ENCODE data around the gene TMED7.

TMED7 gene

DNA sequence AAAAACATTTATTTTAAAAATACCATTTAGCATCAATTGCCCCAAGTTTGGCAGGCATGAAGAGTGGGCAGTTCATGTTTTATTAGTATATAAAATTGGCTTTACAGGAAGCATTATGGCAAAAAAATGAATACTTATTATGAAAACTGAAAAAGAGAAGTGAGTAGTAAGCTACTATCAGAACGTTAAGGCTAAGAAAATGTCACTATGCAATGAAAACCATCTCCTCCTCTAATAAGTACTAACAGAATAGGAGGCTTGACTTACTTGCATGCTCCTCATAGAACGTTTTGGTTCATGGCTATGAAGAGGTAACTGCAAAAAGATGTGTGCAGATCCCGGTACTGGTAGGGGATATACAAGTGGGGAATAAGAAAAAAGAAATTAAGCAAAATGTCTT, 47.2 kb downstream of the TMED7 start:
- TF ChIP-seq, protein P1, sequence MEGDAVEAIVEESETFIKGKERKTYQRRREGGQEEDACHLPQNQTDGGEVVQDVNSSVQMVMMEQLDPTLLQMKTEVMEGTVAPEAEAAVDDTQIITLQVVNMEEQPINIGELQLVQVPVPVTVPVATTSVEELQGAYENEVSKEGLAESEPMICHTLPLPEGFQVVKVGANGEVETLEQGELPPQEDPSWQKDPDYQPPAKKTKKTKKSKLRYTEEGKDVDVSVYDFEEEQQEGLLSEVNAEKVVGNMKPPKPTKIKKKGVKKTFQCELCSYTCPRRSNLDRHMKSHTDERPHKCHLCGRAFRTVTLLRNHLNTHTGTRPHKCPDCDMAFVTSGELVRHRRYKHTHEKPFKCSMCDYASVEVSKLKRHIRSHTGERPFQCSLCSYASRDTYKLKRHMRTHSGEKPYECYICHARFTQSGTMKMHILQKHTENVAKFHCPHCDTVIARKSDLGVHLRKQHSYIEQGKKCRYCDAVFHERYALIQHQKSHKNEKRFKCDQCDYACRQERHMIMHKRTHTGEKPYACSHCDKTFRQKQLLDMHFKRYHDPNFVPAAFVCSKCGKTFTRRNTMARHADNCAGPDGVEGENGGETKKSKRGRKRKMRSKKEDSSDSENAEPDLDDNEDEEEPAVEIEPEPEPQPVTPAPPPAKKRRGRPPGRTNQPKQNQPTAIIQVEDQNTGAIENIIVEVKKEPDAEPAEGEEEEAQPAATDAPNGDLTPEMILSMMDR (IDR thresholded peaks at IDR 0.05): no peak

DNA sequence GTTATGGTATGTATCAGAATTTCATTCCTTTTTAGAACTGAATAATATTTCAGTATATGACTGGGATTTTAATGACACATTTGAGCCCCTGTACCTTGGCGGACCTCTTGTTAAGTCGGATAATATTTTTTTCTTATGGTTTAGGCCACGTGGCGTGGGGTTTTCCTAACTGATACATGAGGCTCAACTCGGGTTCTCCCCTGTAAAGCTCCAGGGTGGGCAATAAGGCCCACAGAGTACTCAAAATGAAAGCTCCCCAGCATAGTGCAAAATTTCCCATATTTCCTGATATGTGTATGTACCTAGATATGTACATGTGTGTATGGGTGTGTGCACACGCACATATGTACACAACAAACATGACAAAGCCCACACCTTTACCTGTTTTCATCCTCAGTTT, 48.1 kb downstream of the TMED7 start:
- TF ChIP-seq, protein P1 (IDR thresholded peaks at IDR 0.05): no peak

DNA sequence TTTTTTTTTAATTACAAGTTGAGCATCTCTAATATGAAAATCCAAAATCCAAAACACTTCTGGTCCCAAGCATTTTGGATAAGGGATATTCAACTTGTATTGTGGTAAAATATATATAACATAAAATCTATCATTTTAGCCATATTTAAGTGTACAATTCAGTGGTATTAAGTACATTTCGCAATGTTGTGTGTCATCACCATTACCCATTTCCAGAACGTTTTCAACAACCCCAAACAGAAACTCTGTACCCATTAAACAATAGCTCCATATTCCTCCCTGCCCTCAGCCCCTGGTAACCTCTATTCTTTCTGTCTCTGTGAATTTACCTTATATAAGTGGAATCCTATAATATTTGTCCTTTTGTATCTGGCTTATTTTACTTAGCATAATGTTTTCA, 48.5 kb downstream of the TMED7 start:
- TF ChIP-seq, protein P1 (IDR thresholded peaks at IDR 0.05): no peak

DNA sequence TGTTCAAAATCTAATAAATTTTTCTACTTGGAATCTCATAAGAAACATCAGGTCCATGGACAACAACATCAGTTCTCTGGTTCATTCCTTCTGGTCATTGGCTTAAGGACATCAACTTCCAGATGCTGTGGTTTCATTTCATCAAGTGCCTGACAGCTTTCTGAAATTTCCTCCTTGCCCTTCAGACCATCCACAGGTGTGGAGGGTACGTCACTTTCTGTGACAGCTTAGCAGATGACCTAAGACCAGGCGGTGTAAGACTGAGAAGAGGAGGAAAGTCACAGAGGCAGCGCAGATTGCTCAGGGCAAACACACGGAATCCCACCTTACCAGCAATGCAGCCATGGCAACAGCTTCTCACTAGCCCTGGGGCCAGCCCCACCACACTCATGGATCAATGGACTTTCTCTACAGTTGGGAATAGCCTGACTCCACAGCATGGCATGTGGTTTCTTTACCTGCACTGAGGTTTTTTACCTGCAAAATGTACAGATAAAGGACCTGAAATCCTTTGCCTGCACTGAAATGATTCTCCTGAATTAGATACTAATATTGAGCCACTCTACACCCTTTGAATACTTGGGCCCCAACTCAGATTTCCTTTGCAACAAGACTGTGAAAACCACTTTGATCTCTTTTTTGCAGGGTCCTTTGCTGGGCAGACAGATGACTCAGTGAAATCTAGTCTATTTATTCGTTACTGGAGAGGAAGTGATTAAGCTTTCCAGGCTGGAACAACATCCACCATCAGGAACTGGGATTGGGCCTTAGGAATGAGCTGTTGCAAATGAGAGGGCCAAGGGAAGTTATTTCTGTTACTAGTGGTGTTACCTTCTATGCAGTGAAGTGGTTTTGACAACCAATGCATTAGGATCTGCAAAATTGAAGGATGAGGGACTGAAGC, 50.4 kb downstream of the TMED7 start:
- TF ChIP-seq, protein P1 (IDR thresholded peaks at IDR 0.05): no peak

DNA sequence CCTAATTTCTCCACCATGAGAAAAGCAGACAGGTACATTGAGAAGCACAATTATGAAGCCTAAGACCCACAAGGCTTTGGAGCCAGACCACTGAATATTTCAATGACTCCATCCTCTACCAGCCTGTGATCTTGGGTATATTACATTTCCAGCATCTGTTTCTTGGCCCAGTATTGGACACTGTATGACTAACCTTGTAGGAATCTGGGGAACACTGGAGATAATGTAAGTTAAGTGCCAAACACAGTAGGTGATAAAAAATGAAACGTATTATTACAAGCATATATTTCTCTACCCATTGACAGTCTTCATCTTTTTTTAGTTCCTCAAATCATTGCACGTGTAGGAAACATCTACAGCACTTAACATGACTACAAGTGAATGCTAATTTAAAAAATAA, 52.7 kb downstream of the TMED7 start:
- TF ChIP-seq, protein P1 (IDR thresholded peaks at IDR 0.05): no peak

DNA sequence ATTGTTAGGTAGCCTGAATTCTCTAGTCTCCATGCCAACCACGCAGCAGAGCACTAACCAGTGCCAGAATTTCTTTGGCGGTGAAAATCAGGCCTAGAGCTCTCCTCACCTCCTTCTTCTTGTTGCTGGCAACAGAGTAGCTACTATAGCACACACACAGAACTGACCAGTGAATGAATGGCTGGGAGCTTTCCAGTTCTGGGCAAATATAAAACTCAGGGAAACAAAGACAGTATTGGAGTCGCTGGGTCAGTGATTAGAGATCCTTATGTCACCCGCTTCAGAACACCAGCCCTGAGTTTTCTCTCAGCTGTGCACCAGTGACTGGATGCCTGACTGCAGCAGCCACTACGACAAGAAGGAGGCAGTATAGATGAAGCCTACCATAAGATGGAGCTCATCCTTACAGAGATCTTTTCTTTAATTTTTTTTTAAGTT, 54.4 kb downstream of the TMED7 start:
- TF ChIP-seq, protein P1 (IDR thresholded peaks at IDR 0.05): no peak

DNA sequence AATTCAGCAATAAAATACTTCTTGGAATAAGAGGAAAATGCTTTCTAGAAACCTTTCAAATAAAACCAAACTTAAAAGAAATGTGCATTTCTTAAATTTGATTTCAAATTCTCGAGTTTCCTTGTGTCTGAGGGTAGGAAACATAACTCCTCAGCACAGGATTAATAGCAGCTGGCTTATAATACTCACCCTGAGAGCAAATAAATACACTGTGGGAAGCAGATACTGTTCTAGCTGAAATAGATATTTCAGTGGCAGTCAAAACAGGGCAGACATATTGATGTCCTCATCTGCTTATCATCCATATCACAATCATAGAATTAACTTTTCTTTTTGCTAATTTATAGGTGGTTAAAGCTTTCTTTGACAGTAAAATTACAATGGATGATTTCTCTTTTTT, 57.2 kb downstream of the TMED7 start:
- TF ChIP-seq, protein P1 (IDR thresholded peaks at IDR 0.05): no peak

Measured in LNCAP (cell line).